Progenitor cell of endocrine pancreas (in vitro differentiated cells): ENCODE results near the gene TMEM135. TPM values are rescaled to one million over a fixed set of nuclear protein-coding genes. Genes with fewer than 3 reads are reported as not detected.
"Not testable (repeated sequence)": the region's sequence is repeated elsewhere in the genome, so short reads cannot be mapped to it uniquely, and the experiment has no call there.

Experiments
- DNase-seq: peaks from one replicate; pipeline ENCODE4 v3.0.0; 2021; ENCODE audit warnings: low spot score; ENCODE audit not compliant: unreplicated experiment
- H3K27ac Mint-ChIP-seq: 2 replicates; pipeline ENCODE4 v1.8.0; 2021; ENCODE audit warnings: mild to moderate bottlenecking, moderate library complexity, mixed read lengths
- H3K27me3 Mint-ChIP-seq: 2 replicates; pipeline ENCODE4 v1.8.0; 2021; ENCODE audit warnings: mixed read lengths
- H3K36me3 Mint-ChIP-seq: 2 replicates; pipeline ENCODE4 v1.8.0; 2022; ENCODE audit warnings: mixed read lengths; ENCODE audit not compliant: insufficient read depth
- H3K4me1 Mint-ChIP-seq: 2 replicates; pipeline ENCODE4 v1.8.0; 2021; ENCODE audit warnings: low read depth, mixed read lengths
- H3K4me3 Mint-ChIP-seq: 2 replicates; pipeline ENCODE4 v1.8.0; 2021; ENCODE audit warnings: low read depth, mild to moderate bottlenecking, moderate library complexity, mixed read lengths
- H3K9me3 Mint-ChIP-seq: 2 replicates; pipeline ENCODE4 v1.8.0; 2021; ENCODE audit warnings: low read depth, mixed read lengths
- CTCF ChIP-seq: fragments of 200-600 bp; sonication (generic); IDR thresholded peaks from one replicate; pipeline ENCODE4 v1.5.0; 2021; ENCODE audit warnings: antibody characterized with exemption, mild to moderate bottlenecking; ENCODE audit not compliant: unreplicated experiment
- total RNA-seq: library from RNA; stranded (reverse); gene quantifications from 2 replicates; pipeline ENCODE4 v1.2.1, GENCODE V29; 2021

TMEM135 gene
- total RNA-seq, 1 donor from 2014 or later, result 33.0 TPM

GRCh38 chr11:87092567-87092966, 54.8 kb downstream of the TMEM135 start:
- no peak for DNase-seq
- Mint-ChIP-seq H3K4me1 (peaks cover 1% of the 10 kb centered on the region), H3K9me3 (peaks cover 14% of the 10 kb centered on the region), H3K27ac (no peak overlapping the region), H3K27me3 (no peaks in the 10 kb centered on the region), H3K4me3 (no peak overlapping the region), H3K36me3 (peaks cover 23% of the 10 kb centered on the region)
- TF ChIP-seq CTCF, result no peak

GRCh38 chr11:87097582-87097981, 59.8 kb downstream of the TMEM135 start:
- Mint-ChIP-seq H3K4me3 (no peak overlapping the region), H3K4me1 (peaks cover 3% of the 10 kb centered on the region), H3K27me3 (no peaks in the 10 kb centered on the region), H3K9me3 (peaks cover 5% of the 10 kb centered on the region), H3K36me3 (peaks cover 12% of the 10 kb centered on the region), H3K27ac (no peak overlapping the region)
- no peak for DNase-seq
- peak; percentile 66 for TF ChIP-seq CTCF

- Mint-ChIP-seq H3K9me3 (no peaks in the 10 kb centered on the region), H3K4me3 (no peak overlapping the region), H3K4me1 (peaks cover 3% of the 10 kb centered on the region), H3K36me3 (peaks cover 10% of the 10 kb centered on the region), H3K27ac (no peak overlapping the region), H3K27me3 (no peaks in the 10 kb centered on the region)
- no peak for TF ChIP-seq CTCF
- no peak for DNase-seq
These were observed 64.3 kb downstream of the TMEM135 start for GRCh38 chr11:87101956-87102580.

GRCh38 chr11:87105826-87106225, 68.1 kb downstream of the TMEM135 start:
- DNase-seq, H3K4me3 Mint-ChIP-seq, H3K4me1 Mint-ChIP-seq, H3K27me3 Mint-ChIP-seq, H3K9me3 Mint-ChIP-seq, H3K27ac Mint-ChIP-seq: not testable (repeated sequence)
- peaks cover 10% of the 10 kb centered on the region for H3K36me3 Mint-ChIP-seq

- not testable (repeated sequence) for DNase-seq
These were observed 69.6 kb downstream of the TMEM135 start for GRCh38 chr11:87107379-87107778.

GRCh38 chr11:87110443-87111131, 72.9 kb downstream of the TMEM135 start:
- Mint-ChIP-seq H3K27ac (no peak overlapping the region), H3K9me3 (no peaks in the 10 kb centered on the region), H3K4me3 (no peak overlapping the region), H3K27me3 (no peaks in the 10 kb centered on the region), H3K4me1 (peaks cover 4% of the 10 kb centered on the region), H3K36me3 (peaks cover 9% of the 10 kb centered on the region)
- no peak for DNase-seq
- TF ChIP-seq CTCF, result no peak

More at GRCh38 chr11:87107379-87107778, 69.6 kb downstream of the TMEM135 start:
- not testable (repeated sequence) for H3K4me1 Mint-ChIP-seq, H3K4me3 Mint-ChIP-seq, H3K9me3 Mint-ChIP-seq, H3K27me3 Mint-ChIP-seq, H3K27ac Mint-ChIP-seq
- peaks cover 10% of the 10 kb centered on the region for H3K36me3 Mint-ChIP-seq
